DMS 273 (cell line): ENCODE measurements around the gene CHID1.
A peak's percentile ranks its signal among the peaks of the same experiment; 100 is the strongest.

Experiments
- DNase-seq: peaks from one replicate; lab custom pipeline; 2025; ENCODE audit not compliant: unreplicated experiment; lab: John Stamatoyannopoulos, UW

CHID1 gene

DNA sequence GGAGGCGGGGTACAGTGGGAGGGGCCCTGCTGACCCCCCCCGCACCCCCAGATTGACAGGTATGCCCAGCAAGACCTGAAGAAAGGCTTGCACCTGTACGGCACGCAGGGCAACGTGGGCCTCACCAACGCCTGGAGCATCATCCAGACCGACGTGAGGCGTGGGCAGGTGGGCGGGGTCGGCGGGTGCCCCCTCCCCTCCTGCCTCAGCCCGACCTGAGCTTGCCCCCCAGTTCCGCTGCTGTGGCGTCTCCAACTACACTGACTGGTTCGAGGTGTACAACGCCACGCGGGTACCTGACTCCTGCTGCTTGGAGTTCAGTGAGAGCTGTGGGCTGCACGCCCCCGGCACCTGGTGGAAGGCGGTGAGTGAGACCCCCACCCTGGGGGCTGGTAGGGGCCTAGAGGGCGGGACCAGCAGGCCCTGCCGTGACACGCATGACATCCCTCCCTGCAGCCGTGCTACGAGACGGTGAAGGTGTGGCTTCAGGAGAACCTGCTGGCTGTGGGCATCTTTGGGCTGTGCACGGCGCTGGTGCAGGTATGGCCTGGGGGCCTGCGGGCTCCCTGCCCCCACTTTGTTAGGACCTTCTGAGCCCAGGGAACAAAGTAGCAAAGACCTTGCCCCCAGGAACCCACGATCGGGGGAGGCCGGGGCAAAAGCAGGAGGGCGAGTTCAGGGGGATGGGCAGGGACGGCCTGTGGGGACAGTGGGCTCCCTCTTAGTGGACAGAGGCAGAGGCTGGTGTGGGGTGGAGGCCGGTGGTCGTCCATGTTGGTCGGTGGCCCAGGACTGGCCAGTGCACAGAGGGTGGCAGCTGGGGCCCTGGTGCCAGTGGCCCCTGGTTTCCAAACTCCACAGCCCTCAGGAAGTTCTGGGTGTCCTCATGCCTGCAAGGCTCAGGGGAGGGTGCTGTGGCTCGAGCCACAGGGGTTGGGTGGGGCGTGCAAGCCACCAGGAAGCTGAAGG is 44.9 kb downstream of the CHID1 start:
- no peak for DNase-seq

DNA sequence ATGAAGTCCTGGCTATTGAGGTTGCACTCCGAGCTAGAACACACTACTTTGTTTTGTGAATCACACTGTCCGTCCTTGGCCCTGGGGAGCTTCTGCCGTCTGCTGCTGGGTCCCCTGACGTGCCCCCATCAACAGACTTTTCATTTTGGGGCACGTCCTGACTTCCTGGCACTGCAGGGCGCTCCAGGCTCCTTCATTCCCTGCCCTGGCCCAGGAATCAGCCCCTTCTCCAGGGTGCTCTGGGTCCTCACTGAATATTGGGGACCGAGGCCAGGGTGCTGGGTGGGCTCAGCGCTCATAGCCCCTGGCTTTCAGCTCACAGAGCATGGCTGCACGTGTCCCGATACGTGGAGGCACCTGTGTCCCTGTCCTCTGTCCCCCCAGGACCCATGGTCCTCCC is 45.7 kb downstream of the CHID1 start:
- DNase-seq, result no peak

DNA sequence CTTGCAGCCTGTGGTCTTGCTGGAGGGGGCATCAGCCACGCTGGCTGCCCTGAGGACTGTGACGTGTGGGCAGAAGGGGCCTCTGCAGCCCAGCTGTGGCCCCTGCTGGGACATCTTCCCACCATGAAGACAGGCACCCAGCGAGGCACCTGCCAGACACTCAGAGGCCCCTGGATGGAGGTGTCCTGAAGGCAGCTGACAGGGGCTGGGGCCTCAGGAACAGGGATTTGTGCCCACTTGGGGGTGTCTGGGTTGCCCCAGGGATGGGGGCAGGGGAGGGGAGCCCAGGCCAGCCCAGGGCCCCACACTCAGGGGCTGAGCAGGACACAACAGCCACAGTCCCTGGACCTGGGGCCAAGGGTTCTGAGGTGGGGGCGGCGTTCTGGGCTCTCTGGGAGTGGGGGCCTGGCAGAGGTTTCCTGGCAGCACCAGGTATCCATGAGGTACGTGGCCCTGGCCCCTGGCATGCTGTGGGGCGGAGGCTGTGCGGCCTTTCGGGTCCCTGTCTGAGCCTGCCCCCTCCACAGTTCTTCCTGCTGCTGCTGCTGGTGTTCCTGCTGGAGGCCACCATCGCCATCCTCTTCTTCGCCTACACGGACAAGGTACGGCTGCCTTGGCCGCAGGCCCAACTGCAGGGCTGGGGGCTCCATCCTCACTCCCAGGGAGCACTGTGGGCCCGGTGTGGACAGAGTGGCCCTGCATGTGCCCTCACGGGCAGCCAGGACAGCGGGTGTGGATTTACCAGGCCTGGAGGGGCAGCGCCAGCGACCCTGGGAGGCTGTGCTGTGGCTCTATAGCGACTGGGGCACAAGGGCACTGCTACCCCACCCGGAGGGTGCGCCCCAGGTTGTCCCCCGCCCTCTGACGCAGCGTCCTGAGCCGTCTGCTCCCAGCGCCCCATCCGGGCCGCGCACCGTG is 46.4 kb downstream of the CHID1 start:
- DNase-seq, result no peak

DNA sequence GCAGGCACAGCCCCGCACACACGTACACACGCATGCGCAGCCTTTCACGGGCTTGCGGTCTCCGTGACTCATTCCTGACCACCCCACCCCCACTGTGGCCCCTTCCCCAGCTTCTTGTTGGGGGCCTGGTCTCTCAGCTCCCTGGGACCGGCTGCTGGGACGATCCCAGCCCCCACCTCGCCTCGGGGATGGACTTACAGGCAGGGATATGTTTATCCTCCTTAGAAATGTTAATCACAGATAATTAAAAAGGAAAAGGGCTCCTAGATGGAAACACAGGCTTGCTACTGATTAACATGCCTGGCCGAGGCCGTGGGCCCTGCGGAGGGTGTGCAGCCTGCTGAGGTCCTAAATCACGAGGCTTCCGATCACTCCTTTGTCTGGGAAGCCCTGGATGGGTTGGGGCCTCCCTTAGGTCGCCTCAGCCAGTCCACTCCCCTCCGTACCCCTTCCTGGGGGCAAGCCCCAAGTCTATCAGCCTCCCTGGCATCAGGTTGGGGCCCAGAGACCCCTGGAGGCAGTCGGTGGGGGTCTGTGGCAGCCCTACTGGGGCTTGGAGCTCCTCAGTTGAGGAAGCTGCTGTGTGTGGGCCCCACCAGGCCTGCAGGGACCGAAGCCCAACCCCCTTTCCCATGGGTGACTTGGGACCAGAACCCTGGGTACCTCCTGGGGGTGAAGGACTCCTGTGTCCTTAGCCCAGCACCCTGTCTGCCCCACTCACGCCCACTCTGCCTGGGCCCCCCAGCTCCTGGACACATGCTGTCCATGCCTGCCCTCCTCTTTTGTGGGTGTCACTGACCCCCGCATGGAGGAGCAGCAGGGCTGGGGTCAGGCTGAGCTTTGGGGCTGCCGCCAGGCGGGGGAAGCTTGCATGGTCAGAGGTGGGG is 47.3 kb downstream of the CHID1 start:
- DNase-seq, result no peak

DNA sequence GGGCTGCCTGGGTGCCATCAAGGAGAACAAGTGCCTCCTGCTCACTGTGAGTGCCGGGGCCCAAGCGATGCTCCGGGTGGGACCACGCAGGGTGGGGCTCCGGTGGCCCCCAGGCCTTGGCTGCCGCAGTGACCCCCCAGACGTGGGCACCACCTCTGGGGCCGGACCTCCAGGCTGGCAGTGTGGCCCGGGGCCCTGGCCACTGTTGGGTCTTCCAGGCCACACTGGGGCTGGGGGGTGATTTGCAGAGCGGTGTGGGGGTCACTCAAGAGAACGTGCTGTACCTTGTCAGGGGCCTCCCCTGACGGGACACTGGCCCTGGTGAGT is 48.0 kb downstream of the CHID1 start:
- DNase-seq, result no peak

DNA sequence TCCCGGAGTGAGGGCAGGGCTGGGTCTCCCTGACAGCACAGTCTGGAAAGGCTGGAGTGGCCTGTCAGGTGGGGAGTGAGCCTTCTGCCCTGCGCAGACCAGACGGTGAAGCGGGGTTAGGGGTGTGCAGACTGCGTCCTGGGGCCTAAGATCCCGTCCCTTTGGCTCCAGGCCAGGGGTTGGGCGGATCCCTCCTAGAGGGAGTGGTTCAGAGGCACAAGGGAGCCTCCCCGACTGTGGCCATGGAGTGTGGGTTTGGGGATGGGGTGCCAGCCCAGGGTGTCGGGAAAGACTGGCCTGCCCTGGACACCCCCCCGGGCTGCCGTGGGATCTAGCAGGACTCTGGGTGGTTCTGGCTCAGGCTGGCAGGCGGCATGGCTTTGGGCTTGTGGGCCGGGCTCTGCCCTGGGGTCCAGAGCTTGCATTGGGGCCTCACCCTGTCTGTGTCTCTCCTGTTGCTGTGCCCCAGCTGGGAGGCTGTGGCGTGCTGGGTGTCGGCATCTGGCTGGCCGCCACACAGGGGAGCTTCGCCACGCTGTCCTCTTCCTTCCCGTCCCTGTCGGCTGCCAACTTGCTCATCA is 48.4 kb downstream of the CHID1 start:
- DNase-seq, result peak; percentile 79

DNA sequence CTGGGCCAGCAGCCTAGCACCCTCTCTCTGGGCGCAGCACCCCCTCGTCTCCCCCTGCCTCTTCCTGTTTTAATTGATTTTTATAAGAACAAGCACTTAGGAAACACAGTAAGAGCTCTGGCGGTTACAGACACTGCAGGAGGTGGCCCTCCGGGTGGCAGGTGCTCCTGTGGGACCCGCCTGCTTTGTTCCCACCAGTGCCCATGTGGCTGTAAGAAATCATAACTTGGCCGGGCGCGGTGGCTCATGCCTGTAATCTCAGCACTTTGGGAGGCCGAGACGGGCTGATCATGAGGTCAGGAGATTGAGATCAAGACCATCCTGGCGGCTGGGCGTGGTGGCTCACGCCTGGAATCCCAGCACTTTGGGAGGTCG is 49.5 kb downstream of the CHID1 start:
- DNase-seq, result no peak

GRCh38 chr11:860234-861104 is 50.1 kb downstream of the CHID1 start:
- no peak for DNase-seq

DNA sequence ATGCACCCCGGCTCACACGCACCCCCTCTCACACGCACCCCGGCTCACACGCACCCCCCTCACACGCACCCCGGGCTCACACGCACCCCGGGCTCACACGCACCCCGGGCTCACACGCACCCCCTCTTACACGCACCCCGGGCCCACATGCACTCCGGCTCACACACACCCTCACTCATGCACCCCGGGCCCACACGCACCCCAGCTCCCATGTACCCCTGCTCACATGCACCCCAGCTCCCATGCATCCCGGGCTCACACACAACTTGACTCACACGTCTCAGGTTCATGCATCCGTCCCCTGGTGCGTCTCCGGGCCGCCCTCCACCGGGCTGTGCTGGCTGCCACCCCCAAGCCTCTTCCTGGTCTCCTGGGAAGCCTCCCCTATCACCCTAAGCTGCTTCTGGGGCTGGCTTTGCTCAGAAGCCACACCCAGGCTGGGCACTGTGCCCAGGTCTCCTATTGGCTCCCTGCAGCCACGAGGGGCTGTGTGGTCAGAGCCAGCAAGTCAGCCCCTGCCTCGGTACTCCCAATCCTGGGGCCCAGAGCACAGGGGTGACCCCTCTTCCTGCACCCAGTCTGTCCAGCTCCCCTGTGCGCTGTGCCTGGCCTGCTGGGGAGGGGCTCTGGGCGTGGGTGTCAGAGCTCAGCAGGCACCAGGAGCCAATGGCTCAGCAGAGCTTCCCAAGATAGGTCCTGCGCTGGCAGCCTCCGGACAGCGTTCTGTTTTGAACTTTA is 51.0 kb downstream of the CHID1 start:
- DNase-seq, result peak; percentile 83

GRCh38 chr11:858762-859339 is 51.8 kb downstream of the CHID1 start:
- no peak for DNase-seq

DNA sequence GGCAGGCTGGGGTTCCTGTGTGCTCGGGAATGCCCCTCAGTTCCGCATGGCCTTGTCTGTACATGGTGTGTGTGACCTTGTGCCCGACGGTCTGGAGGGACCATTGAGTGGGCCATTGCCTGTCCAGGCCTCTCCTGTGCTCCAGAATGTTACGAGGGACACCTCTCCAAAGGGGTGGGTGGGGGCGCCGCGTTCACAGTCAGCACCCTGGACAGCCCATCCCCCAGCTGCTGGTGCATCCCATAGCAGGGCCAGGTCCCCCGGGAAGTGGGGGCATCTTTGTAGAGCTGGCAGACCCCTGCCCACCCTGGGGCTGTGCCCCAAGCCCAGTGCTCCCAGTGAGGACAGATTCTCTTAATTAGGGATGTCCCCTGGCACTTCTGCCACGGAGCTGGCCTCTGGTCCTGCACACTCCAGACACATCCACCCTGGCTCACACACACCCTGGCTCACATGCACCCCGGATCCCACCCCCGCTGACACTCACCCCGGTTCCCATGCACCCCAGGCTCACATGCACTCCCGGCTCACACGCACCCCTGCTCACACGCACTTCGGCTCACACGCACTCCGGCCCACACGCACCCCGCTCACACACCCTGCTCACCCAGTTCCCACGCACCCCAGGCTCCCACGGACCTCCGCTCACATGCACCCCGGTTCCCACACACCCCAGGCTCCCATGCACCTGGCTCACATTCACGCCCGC is 52.4 kb downstream of the CHID1 start:
- DNase-seq, result no peak

GRCh38 chr11:856397-856796 is 54.2 kb downstream of the CHID1 start:
- DNase-seq, result peak; percentile 72

- DNase-seq, result no peak
Observed at GRCh38 chr11:855796-856195, 54.8 kb downstream of the CHID1 start.

GRCh38 chr11:855330-855674 is 55.3 kb downstream of the CHID1 start:
- no peak for DNase-seq

DNA sequence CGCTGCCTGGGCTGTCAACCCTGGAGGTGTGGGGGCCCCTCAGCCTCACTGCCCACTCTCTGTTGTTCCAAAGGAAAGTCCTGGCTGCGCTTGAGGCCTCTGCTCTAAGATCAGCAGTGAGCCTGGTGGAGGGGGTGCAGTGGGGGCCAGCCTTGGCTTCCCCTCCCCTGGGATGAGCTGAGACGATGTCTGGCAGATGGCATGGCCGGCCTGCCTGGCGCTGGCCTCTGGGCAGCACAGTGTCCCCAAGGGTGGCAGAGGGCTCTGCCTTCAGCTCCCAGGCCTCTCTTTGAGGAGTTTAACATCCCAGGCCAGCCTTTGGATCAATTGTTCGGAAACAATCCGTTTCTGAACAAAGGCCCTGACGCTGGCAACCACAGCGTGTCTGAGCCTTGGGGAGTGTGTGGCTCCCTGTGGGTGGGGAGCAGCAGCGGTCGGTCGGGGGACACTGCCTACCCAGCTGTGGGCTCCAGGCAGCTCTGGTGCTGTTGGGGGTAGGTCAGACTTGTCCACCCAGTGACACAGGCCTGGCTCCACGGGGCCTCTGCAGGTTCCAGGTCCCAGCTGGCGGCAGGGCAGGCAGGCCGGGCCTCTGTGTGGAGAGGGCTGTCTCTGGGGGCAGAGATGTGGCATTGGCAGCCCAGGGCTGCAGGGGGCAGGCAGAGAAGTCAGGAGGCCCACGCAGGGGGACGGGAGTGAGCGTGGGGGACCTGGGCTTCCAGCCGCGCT is 55.8 kb downstream of the CHID1 start:
- no peak for DNase-seq

DNA sequence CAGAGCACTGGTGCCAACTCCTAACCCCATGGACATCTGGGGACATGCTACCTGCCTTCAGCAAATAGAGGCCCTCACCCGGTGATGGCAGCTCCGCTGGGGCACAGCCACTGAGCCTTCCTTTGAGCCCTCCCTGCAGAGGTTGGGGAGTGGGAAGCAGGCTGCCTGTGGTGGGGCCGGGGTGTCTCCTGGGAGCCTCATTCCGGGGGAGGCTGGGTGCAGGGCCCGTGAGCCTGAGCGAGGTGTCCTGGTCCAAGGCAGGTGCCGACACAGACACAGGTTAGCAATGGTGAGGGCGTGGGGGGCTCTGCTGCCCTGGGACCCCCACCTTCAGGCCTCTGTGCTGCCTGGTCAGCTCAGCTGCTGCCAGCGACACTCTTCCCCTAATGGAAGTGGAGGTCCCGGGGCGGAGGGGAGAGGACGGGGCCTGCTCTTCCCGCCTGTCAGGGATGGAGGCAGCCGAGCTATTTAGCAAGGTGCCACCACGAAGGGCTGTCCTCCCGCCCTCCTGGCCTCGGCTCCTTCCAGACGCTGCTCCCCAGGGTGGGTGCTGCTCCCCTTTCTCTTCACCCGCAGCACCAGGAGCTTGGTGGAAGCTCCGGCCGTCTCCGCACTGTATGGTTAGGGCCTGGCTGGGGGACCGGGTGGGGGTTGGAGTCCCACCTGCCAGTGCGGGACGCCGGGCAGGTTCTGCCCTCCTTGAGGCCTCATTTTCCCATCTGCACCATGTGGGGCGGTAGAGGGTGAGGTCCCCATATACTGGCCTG is 56.7 kb downstream of the CHID1 start:
- no peak for DNase-seq

DNA sequence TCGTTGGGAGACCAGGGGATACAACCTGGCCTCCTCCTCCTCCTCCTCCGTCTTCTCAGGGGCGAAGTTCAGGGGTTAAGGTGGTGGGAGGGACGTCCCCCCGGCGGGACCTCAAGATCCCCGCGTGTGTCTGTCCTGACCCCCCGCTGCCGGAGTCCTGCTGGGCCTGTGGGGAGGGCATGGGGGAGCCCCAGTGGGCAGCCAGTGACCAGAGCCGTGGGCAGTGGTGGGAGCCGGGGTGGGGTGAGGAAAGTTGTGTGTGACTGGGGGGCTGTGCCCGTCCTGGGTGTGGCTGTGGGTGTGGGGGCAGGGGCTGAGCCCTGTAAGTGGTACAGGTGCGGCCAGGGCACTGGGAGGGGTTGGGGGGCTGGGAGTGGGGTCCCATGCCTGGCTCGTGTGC is 57.8 kb downstream of the CHID1 start:
- no peak for DNase-seq
